Thymus (tissue), 11 donors: ENCODE data around the gene CSRNP3. TPM values are rescaled to one million over a fixed set of nuclear protein-coding genes. Genes with fewer than 3 reads are reported as not detected.
"Not testable (repeated sequence)": the region's sequence is repeated elsewhere in the genome, so short reads cannot be mapped to it uniquely, and the experiment has no call there.

Experiments
- DNase-seq, 9 donors: peaks; one replicate each; pipeline ENCODE4 v3.0.0-alpha.2; 2013; ENCODE audit warnings: low spot score in 9 of 9, low read depth in 6 of 9, missing footprints in 1 of 9
- H3K27ac ChIP-seq, 2 donors: one replicate each; pipeline ENCODE4 v1.5.1; 2013; ENCODE audit warnings: control low read depth in 1 of 2, low read depth in 1 of 2, low read length in 1 of 2, mild to moderate bottlenecking in 1 of 2, moderate library complexity in 1 of 2
- H3K27me3 ChIP-seq, 2 donors: one replicate each; pipeline ENCODE4 v1.5.1; 2013; ENCODE audit warnings: low read length in 1 of 2; ENCODE audit not compliant: control insufficient read depth in 2 of 2, insufficient read depth in 1 of 2
- H3K36me3 ChIP-seq, 2 donors: one replicate each; pipeline ENCODE4 v1.5.1; 2013; ENCODE audit warnings: low read length in 1 of 2, mild to moderate bottlenecking in 1 of 2, moderate library complexity in 1 of 2; ENCODE audit not compliant: control insufficient read depth in 2 of 2, insufficient read depth in 2 of 2
- H3K4me1 ChIP-seq, 2 donors: one replicate each; pipeline ENCODE4 v1.5.1; 2013; ENCODE audit warnings: low read length in 2 of 2; ENCODE audit not compliant: control insufficient read depth in 2 of 2, insufficient read depth in 2 of 2
- H3K4me3 ChIP-seq, 2 donors: one replicate each; pipeline ENCODE4 v1.5.1; 2013; ENCODE audit warnings: low read length in 2 of 2, control low read depth in 1 of 2, mild to moderate bottlenecking in 1 of 2
- H3K9me3 ChIP-seq, 2 donors: one replicate each; pipeline ENCODE4 v1.5.1; 2013; ENCODE audit warnings: low read length in 1 of 2, mild to moderate bottlenecking in 1 of 2; ENCODE audit not compliant: control insufficient read depth in 2 of 2, insufficient read depth in 1 of 2
- WGBS: extraction: QIAGEN DNeasy Blood & Tissue Kit; methylation state at CpG from one replicate; pipeline ENCODE4 v1.1.7; 2013; 5-methylcytosine and 5-hydroxymethylcytosine counted together
- polyA plus RNA-seq: library from polyadenylated mRNA; stranded (reverse); fragments of 200-250 nt; gene quantifications from one replicate; pipeline ENCODE4 v1.2.3, GENCODE V29; 2013
- total RNA-seq: library from RNA; stranded (reverse); fragments of 120-200 nt; gene quantifications from one replicate; pipeline ENCODE4 v1.2.4, GENCODE V29; 2013
- donor health status: healthy.

CSRNP3 gene
- total and polyA plus RNA-seq, 2 donors, result 0.68 to 1.7 TPM

- no peaks in the 10 kb centered on the region for H3K36me3 ChIP-seq
- no peak overlapping the region for H3K4me3 ChIP-seq
- H3K4me1 ChIP-seq, result no peaks in the 10 kb centered on the region
- no peak for DNase-seq
- WGBS, result 93% methylated on average over 1 of the region's 1 CpG
- H3K9me3 ChIP-seq, result no peaks in the 10 kb centered on the region
- H3K27me3 ChIP-seq, result no peaks in the 10 kb centered on the region
- H3K27ac ChIP-seq, result no peak overlapping the region
Measured at GRCh38 chr2:165582863-165583506, 113.5 kb downstream of the CSRNP3 start.

- Histone ChIP-seq H3K9me3 (no peaks in the 10 kb centered on the region), H3K4me1 (no peaks in the 10 kb centered on the region), H3K4me3 (no peak overlapping the region), H3K27me3 (no peaks in the 10 kb centered on the region), H3K36me3 (no peaks in the 10 kb centered on the region), H3K27ac (no peak overlapping the region)
- 95% methylated on average over 3 of the region's 3 CpGs for WGBS
- no peak for DNase-seq
Measured at GRCh38 chr2:165584126-165584654, 114.7 kb downstream of the CSRNP3 start.

GRCh38 chr2:165586019-165586418 lies 116.5 kb downstream of the CSRNP3 start:
- no peaks in the 10 kb centered on the region for H3K27me3 ChIP-seq
- WGBS, result 97% methylated on average over 3 of the region's 3 CpGs
- DNase-seq, result no peak
- no peaks in the 10 kb centered on the region for H3K36me3 ChIP-seq
- no peak overlapping the region for H3K27ac ChIP-seq
- no peaks in the 10 kb centered on the region for H3K4me1 ChIP-seq
- no peaks in the 10 kb centered on the region for H3K9me3 ChIP-seq
- H3K4me3 ChIP-seq, result no peak overlapping the region

- Histone ChIP-seq H3K27ac (no peak overlapping the region), H3K4me1 (no peaks in the 10 kb centered on the region), H3K9me3 (peaks cover 0 to 8% of the 10 kb centered on the region in 2 donors), H3K27me3 (no peaks in the 10 kb centered on the region), H3K4me3 (no peak overlapping the region), H3K36me3 (no peaks in the 10 kb centered on the region)
- 92% methylated on average over 4 of the region's 4 CpGs for WGBS
- no peak for DNase-seq
Measured at GRCh38 chr2:165587335-165587938, 117.9 kb downstream of the CSRNP3 start.

GRCh38 chr2:165590999-165591398 lies 121.5 kb downstream of the CSRNP3 start:
- H3K4me1 ChIP-seq, DNase-seq, H3K27ac ChIP-seq, H3K36me3 ChIP-seq, H3K27me3 ChIP-seq, H3K9me3 ChIP-seq, H3K4me3 ChIP-seq: not testable (repeated sequence)

GRCh38 chr2:165593081-165593480 lies 123.6 kb downstream of the CSRNP3 start:
- Histone ChIP-seq H3K27me3 (no peaks in the 10 kb centered on the region), H3K4me1 (no peaks in the 10 kb centered on the region), H3K36me3 (no peaks in the 10 kb centered on the region), H3K27ac (no peak overlapping the region), H3K4me3 (no peak overlapping the region), H3K9me3 (peaks cover 0 to 8% of the 10 kb centered on the region in 2 donors)
- 98% methylated on average over 3 of the region's 3 CpGs for WGBS
- no peak for DNase-seq

GRCh38 chr2:165594231-165594934 lies 124.9 kb downstream of the CSRNP3 start:
- H3K9me3 ChIP-seq, result peaks cover 0 to 8% of the 10 kb centered on the region in 2 donors
- no peak for DNase-seq
- no peaks in the 10 kb centered on the region for H3K36me3 ChIP-seq
- H3K27me3 ChIP-seq, result no peaks in the 10 kb centered on the region
- WGBS, result 96% methylated on average over 1 of the region's 1 CpG
- no peaks in the 10 kb centered on the region for H3K4me1 ChIP-seq
- no peak overlapping the region for H3K4me3 ChIP-seq
- H3K27ac ChIP-seq, result no peak overlapping the region

GRCh38 chr2:165594935-165595255 lies 125.4 kb downstream of the CSRNP3 start:
- Histone ChIP-seq H3K4me3 (no peak overlapping the region), H3K36me3 (no peaks in the 10 kb centered on the region), H3K27me3 (no peaks in the 10 kb centered on the region), H3K9me3 (peaks cover 0 to 8% of the 10 kb centered on the region in 2 donors), H3K27ac (no peak overlapping the region), H3K4me1 (no peaks in the 10 kb centered on the region)
- no peak for DNase-seq
- WGBS, result 27% methylated on average over 6 of the region's 6 CpGs

- Histone ChIP-seq H3K4me3 (no peak overlapping the region), H3K9me3 (peaks cover 0 to 2% of the 10 kb centered on the region in 2 donors), H3K36me3 (no peaks in the 10 kb centered on the region), H3K4me1 (no peaks in the 10 kb centered on the region), H3K27ac (no peak overlapping the region), H3K27me3 (no peaks in the 10 kb centered on the region)
- 95% methylated on average over 3 of the region's 3 CpGs for WGBS
- DNase-seq, result no peak
Measured at GRCh38 chr2:165596788-165597187, 127.3 kb downstream of the CSRNP3 start.
